ENCODE measurements around the gene C1QA. TPM values are rescaled to one million over a fixed set of nuclear protein-coding genes. Genes with fewer than 3 reads are reported as not detected.

C1QA gene
- total and polyA plus RNA-seq, 2 of the 13 experiments (the other 11 are each of a cell fraction or from before 2014, with no cell fraction given): not detected

DNA sequence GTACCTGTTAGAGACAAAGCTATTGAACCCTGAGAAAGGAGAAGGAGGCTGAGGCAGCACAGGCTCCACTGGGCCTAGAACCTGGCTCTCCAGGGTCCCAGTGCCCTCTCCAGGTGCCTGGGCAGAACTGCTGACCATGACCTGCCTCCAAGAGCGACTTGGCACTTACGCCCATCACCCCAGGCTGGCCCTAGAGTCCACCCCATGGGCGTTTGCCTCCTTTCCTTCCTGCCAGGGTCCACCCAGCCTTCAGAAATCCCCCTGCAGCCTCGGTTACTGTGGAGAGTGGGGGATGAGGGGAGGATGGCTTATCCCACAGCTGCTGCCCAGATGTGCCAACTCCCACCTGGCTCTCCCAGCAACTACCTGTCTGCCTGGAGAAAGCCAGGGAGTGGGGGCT, 14.7 kb upstream of the C1QA start:
- H3K9me3 ChIP-seq (ENCODE audit: low read length): no peaks in the 10 kb centered on the region
- CTCF ChIA-PET (ENCODE audit: low intra/inter-chr PET ratio, low total read pairs): no interaction called here
- FAIRE-seq (no peak), DNase-seq (ENCODE audit: low spot score) (no peak), ATAC-seq (no peak)
- peaks cover 5 to 47% of the 10 kb centered on the region in 2 experiments for H3K27me3 ChIP-seq (ENCODE audit: control insufficient read depth in 1 of 2, insufficient read depth in 2 of 2, low read length in 2 of 2)
- POLR2A ChIA-PET: no interaction called here
- no peaks in the 10 kb centered on the region for H3K4me1 ChIP-seq (ENCODE audit: insufficient read depth, low read length)
- no peak overlapping the region for H3K4me3 ChIP-seq (replicated peaks in 1 of 3; ENCODE audit: insufficient read depth in 1 of 3, low read depth in 2 of 3, low read length in 3 of 3)
- 0 out of 2 replicates have a peak, but pooled peaks cover 6% of the 10 kb centered on the region for H4K20me1 ChIP-seq (ENCODE audit: insufficient read depth, low read length)
- WGBS (ENCODE audit: low lambda C conversion rate): 0% methylated on average over 1 of the region's 4 CpGs
- no peak overlapping the region for H3K9ac ChIP-seq (ENCODE audit: insufficient read depth, low read depth, low read length)
- no peak overlapping the region for H2AFZ ChIP-seq (ENCODE audit: low read length)
- intact Hi-C loops (cut with micrococcal nuclease; ENCODE audit: unreplicated experiment) (no loop called here), in situ Hi-C loops (cut with HindIII; ENCODE audit: extremely low pct_ligation_motif_present, low pct_unique_long_range_greater_than_20kb) (no loop called here)
- H3K79me2 ChIP-seq (ENCODE audit: insufficient read depth, low read length): no peaks in the 10 kb centered on the region
- no peaks in the 10 kb centered on the region for H3K36me3 ChIP-seq (replicated peaks in 1 of 2; ENCODE audit: control insufficient read depth in 1 of 2, insufficient read depth in 2 of 2, low read length in 2 of 2)
- TF ChIP-seq, protein P1, sequence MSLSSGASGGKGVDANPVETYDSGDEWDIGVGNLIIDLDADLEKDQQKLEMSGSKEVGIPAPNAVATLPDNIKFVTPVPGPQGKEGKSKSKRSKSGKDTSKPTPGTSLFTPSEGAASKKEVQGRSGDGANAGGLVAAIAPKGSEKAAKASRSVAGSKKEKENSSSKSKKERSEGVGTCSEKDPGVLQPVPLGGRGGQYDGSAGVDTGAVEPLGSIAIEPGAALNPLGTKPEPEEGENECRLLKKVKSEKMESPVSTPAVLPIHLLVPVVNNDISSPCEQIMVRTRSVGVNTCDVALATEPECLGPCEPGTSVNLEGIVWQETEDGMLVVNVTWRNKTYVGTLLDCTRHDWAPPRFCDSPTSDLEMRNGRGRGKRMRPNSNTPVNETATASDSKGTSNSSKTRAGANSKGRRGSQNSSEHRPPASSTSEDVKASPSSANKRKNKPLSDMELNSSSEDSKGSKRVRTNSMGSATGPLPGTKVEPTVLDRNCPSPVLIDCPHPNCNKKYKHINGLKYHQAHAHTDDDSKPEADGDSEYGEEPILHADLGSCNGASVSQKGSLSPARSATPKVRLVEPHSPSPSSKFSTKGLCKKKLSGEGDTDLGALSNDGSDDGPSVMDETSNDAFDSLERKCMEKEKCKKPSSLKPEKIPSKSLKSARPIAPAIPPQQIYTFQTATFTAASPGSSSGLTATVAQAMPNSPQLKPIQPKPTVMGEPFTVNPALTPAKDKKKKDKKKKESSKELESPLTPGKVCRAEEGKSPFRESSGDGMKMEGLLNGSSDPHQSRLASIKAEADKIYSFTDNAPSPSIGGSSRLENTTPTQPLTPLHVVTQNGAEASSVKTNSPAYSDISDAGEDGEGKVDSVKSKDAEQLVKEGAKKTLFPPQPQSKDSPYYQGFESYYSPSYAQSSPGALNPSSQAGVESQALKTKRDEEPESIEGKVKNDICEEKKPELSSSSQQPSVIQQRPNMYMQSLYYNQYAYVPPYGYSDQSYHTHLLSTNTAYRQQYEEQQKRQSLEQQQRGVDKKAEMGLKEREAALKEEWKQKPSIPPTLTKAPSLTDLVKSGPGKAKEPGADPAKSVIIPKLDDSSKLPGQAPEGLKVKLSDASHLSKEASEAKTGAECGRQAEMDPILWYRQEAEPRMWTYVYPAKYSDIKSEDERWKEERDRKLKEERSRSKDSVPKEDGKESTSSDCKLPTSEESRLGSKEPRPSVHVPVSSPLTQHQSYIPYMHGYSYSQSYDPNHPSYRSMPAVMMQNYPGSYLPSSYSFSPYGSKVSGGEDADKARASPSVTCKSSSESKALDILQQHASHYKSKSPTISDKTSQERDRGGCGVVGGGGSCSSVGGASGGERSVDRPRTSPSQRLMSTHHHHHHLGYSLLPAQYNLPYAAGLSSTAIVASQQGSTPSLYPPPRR (CRISPR knock-in tag; IDR thresholded peaks at IDR 0.05; ENCODE audit: borderline replicate concordance): no peak
- TF ChIP-seq TBP (CRISPR knock-in tag; IDR thresholded peaks at IDR 0.05) (no peak), POLR2AphosphoS5 (IDR thresholded peaks at IDR 0.05; ENCODE audit: low read depth, low read length) (no peak), MIER2 (CRISPR knock-in tag; IDR thresholded peaks at IDR 0.05) (no peak), KAT8 (CRISPR knock-in tag; IDR thresholded peaks at IDR 0.05) (no peak), ISX (CRISPR knock-in tag; conservative IDR thresholded peaks at IDR 0.05) (no peak), KMT2B (CRISPR knock-in tag; IDR thresholded peaks at IDR 0.05) (no peak), ZZZ3 (CRISPR knock-in tag; IDR thresholded peaks at IDR 0.05; ENCODE audit: borderline replicate concordance) (no peak), HMGA1 (CRISPR knock-in tag; conservative IDR thresholded peaks at IDR 0.05) (no peak), ZNF564 (CRISPR knock-in tag; IDR thresholded peaks at IDR 0.05) (no peak)
- BruUV-seq (replicated peaks): no TSS peak
- H3K27ac ChIP-seq (ENCODE audit: extremely low read length, insufficient read depth, low read length): no peak overlapping the region
- no peak overlapping the region for H3K4me2 ChIP-seq (ENCODE audit: low read depth, low read length)

All from HepG2 (cell line).